GM19372 (cell line): ENCODE data around the gene DNHD1.

Experiments used
- ATAC-seq: cut with Tn5 transposase; IDR thresholded peaks from one replicate; pipeline ENCODE4 v1.9.1; 2021; ENCODE audit warnings: mild to moderate bottlenecking, low read depth, moderate library complexity; ENCODE audit not compliant: unreplicated experiment

DNHD1 gene

GRCh38 chr11:6526411-6527135 lies 29.5 kb downstream of the DNHD1 start:
- ATAC-seq = no peak

- ATAC-seq = no peak
Measured at GRCh38 chr11:6529266-6529665, 32.2 kb downstream of the DNHD1 start.

- no peak for ATAC-seq
Measured at GRCh38 chr11:6530848-6531247, 33.8 kb downstream of the DNHD1 start.

GRCh38 chr11:6531267-6531752 lies 34.2 kb downstream of the DNHD1 start:
- no peak for ATAC-seq

GRCh38 chr11:6538456-6538855 lies 41.4 kb downstream of the DNHD1 start:
- ATAC-seq = no peak

GRCh38 chr11:6538945-6539344 lies 41.9 kb downstream of the DNHD1 start:
- no peak for ATAC-seq

GRCh38 chr11:6539748-6540268 lies 42.7 kb downstream of the DNHD1 start:
- no peak for ATAC-seq

- ATAC-seq = no peak
Measured at GRCh38 chr11:6541356-6541755, 44.3 kb downstream of the DNHD1 start.

- ATAC-seq = no peak
Measured at GRCh38 chr11:6542727-6543126, 45.6 kb downstream of the DNHD1 start.

- ATAC-seq = no peak
Measured at GRCh38 chr11:6544921-6545850, 48.1 kb downstream of the DNHD1 start.

GRCh38 chr11:6545917-6546605 lies 49.0 kb downstream of the DNHD1 start:
- ATAC-seq = no peak

- ATAC-seq = no peak
Measured at GRCh38 chr11:6546735-6547134, 49.7 kb downstream of the DNHD1 start.

- no peak for ATAC-seq
Measured at GRCh38 chr11:6547177-6547576, 50.1 kb downstream of the DNHD1 start.

GRCh38 chr11:6548121-6548520 lies 51.0 kb downstream of the DNHD1 start:
- ATAC-seq = no peak

- no peak for ATAC-seq
Measured at GRCh38 chr11:6548641-6549040, 51.6 kb downstream of the DNHD1 start.

- ATAC-seq = no peak
Measured at GRCh38 chr11:6553634-6554033, 56.6 kb downstream of the DNHD1 start.

GRCh38 chr11:6554828-6555706 lies 58.0 kb downstream of the DNHD1 start:
- no peak for ATAC-seq

GRCh38 chr11:6556139-6556949 lies 59.3 kb downstream of the DNHD1 start:
- ATAC-seq = no peak

GRCh38 chr11:6557063-6557462 lies 60.0 kb downstream of the DNHD1 start:
- ATAC-seq = no peak
